ENCODE measurements around the gene KIF6.
"Not testable (repeated sequence)": the region's sequence is repeated elsewhere in the genome, so short reads cannot be mapped to it uniquely, and the experiment has no call there.

KIF6 gene

GRCh38 chr6:39755231-39755630, 30.0 kb upstream of the KIF6 start:
- Histone ChIP-seq H3K36me3 (ENCODE audit: control insufficient read depth, insufficient read depth, low read length) (no peaks in the 10 kb centered on the region), H3K4me3 (ENCODE audit: insufficient read depth, low read depth, low read length, poor library complexity, severe bottlenecking) (no peak overlapping the region), H3K4me1 (ENCODE audit: control insufficient read depth, insufficient read depth, low read length, poor library complexity, severe bottlenecking) (no peaks in the 10 kb centered on the region), H3K27me3 (replicated peaks; ENCODE audit: control insufficient read depth, insufficient read depth, low read length, poor library complexity, severe bottlenecking) (no peaks in the 10 kb centered on the region), H3K27ac (ENCODE audit: insufficient read depth, low read length, poor library complexity, severe bottlenecking) (no peak overlapping the region), H3K9me3 (ENCODE audit: control insufficient read depth, low read length) (no peaks in the 10 kb centered on the region)
- DNase-seq: no peak

GRCh38 chr6:39754514-39755115, 29.4 kb upstream of the KIF6 start:
- DNase-seq: no peak
- Histone ChIP-seq H3K27me3 (replicated peaks; ENCODE audit: control insufficient read depth, insufficient read depth, low read length, poor library complexity, severe bottlenecking) (no peaks in the 10 kb centered on the region), H3K4me3 (ENCODE audit: insufficient read depth, low read depth, low read length, poor library complexity, severe bottlenecking) (no peak overlapping the region), H3K4me1 (ENCODE audit: control insufficient read depth, insufficient read depth, low read length, poor library complexity, severe bottlenecking) (no peaks in the 10 kb centered on the region), H3K36me3 (ENCODE audit: control insufficient read depth, insufficient read depth, low read length) (no peaks in the 10 kb centered on the region), H3K27ac (ENCODE audit: insufficient read depth, low read length, poor library complexity, severe bottlenecking) (no peak overlapping the region), H3K9me3 (ENCODE audit: control insufficient read depth, low read length) (no peaks in the 10 kb centered on the region)

GRCh38 chr6:39753725-39754045, 28.5 kb upstream of the KIF6 start:
- no peak for DNase-seq
- Histone ChIP-seq H3K4me3 (ENCODE audit: insufficient read depth, low read depth, low read length, poor library complexity, severe bottlenecking) (no peak overlapping the region), H3K27me3 (replicated peaks; ENCODE audit: control insufficient read depth, insufficient read depth, low read length, poor library complexity, severe bottlenecking) (no peaks in the 10 kb centered on the region), H3K36me3 (ENCODE audit: control insufficient read depth, insufficient read depth, low read length) (no peaks in the 10 kb centered on the region), H3K4me1 (ENCODE audit: control insufficient read depth, insufficient read depth, low read length, poor library complexity, severe bottlenecking) (no peaks in the 10 kb centered on the region), H3K9me3 (ENCODE audit: control insufficient read depth, low read length) (no peaks in the 10 kb centered on the region), H3K27ac (ENCODE audit: insufficient read depth, low read length, poor library complexity, severe bottlenecking) (no peak overlapping the region)

- H3K4me3 ChIP-seq (ENCODE audit: insufficient read depth, low read depth, low read length, poor library complexity, severe bottlenecking): no peak overlapping the region
- H3K27ac ChIP-seq (ENCODE audit: insufficient read depth, low read length, poor library complexity, severe bottlenecking): no peak overlapping the region
- no peaks in the 10 kb centered on the region for H3K36me3 ChIP-seq (ENCODE audit: control insufficient read depth, insufficient read depth, low read length)
- no peaks in the 10 kb centered on the region for H3K27me3 ChIP-seq (replicated peaks; ENCODE audit: control insufficient read depth, insufficient read depth, low read length, poor library complexity, severe bottlenecking)
- no peak for DNase-seq
- no peaks in the 10 kb centered on the region for H3K9me3 ChIP-seq (ENCODE audit: control insufficient read depth, low read length)
- H3K4me1 ChIP-seq (ENCODE audit: control insufficient read depth, insufficient read depth, low read length, poor library complexity, severe bottlenecking): no peaks in the 10 kb centered on the region
These were observed 27.9 kb upstream of the KIF6 start for GRCh38 chr6:39752835-39753724.

- H3K36me3 ChIP-seq (ENCODE audit: control insufficient read depth, insufficient read depth, low read length): no peaks in the 10 kb centered on the region
- no peak for DNase-seq
- no peaks in the 10 kb centered on the region for H3K4me1 ChIP-seq (ENCODE audit: control insufficient read depth, insufficient read depth, low read length, poor library complexity, severe bottlenecking)
- no peak overlapping the region for H3K27ac ChIP-seq (ENCODE audit: insufficient read depth, low read length, poor library complexity, severe bottlenecking)
- H3K4me3 ChIP-seq (ENCODE audit: insufficient read depth, low read depth, low read length, poor library complexity, severe bottlenecking): no peak overlapping the region
- H3K27me3 ChIP-seq (replicated peaks; ENCODE audit: control insufficient read depth, insufficient read depth, low read length, poor library complexity, severe bottlenecking): no peaks in the 10 kb centered on the region
- no peaks in the 10 kb centered on the region for H3K9me3 ChIP-seq (ENCODE audit: control insufficient read depth, low read length)
These were observed 21.6 kb upstream of the KIF6 start for GRCh38 chr6:39746795-39747194.

GRCh38 chr6:39733704-39734103, 8.5 kb upstream of the KIF6 start:
- H3K9me3 ChIP-seq (ENCODE audit: control insufficient read depth, low read length): no peaks in the 10 kb centered on the region
- no peaks in the 10 kb centered on the region for H3K36me3 ChIP-seq (ENCODE audit: control insufficient read depth, insufficient read depth, low read length)
- H3K4me1 ChIP-seq (ENCODE audit: control insufficient read depth, insufficient read depth, low read length, poor library complexity, severe bottlenecking): no peaks in the 10 kb centered on the region
- H3K27ac ChIP-seq (ENCODE audit: insufficient read depth, low read length, poor library complexity, severe bottlenecking): no peak overlapping the region
- DNase-seq: no peak
- peaks cover 7% of the 10 kb centered on the region for H3K27me3 ChIP-seq (replicated peaks; ENCODE audit: control insufficient read depth, insufficient read depth, low read length, poor library complexity, severe bottlenecking)
- no peak overlapping the region for H3K4me3 ChIP-seq (ENCODE audit: insufficient read depth, low read depth, low read length, poor library complexity, severe bottlenecking)

GRCh38 chr6:39731565-39731964, 6.4 kb upstream of the KIF6 start:
- no peak for DNase-seq
- Histone ChIP-seq H3K4me1 (ENCODE audit: control insufficient read depth, insufficient read depth, low read length, poor library complexity, severe bottlenecking) (no peaks in the 10 kb centered on the region), H3K27ac (ENCODE audit: insufficient read depth, low read length, poor library complexity, severe bottlenecking) (no peak overlapping the region), H3K9me3 (ENCODE audit: control insufficient read depth, low read length) (no peaks in the 10 kb centered on the region), H3K4me3 (ENCODE audit: insufficient read depth, low read depth, low read length, poor library complexity, severe bottlenecking) (no peak overlapping the region), H3K27me3 (replicated peaks; ENCODE audit: control insufficient read depth, insufficient read depth, low read length, poor library complexity, severe bottlenecking) (peaks cover 7% of the 10 kb centered on the region), H3K36me3 (ENCODE audit: control insufficient read depth, insufficient read depth, low read length) (no peaks in the 10 kb centered on the region)

- no peak for DNase-seq
These were observed 4.7 kb upstream of the KIF6 start for GRCh38 chr6:39729945-39730344.

GRCh38 chr6:39725632-39725997, 407 bp upstream of the KIF6 start:
- Histone ChIP-seq H3K4me3 (ENCODE audit: insufficient read depth, low read depth, low read length, poor library complexity, severe bottlenecking) (peak overlapping the region; percentile 56), H3K27ac (ENCODE audit: insufficient read depth, low read length, poor library complexity, severe bottlenecking) (no peak overlapping the region), H3K9me3 (ENCODE audit: control insufficient read depth, low read length) (no peaks in the 10 kb centered on the region), H3K27me3 (replicated peaks; ENCODE audit: control insufficient read depth, insufficient read depth, low read length, poor library complexity, severe bottlenecking) (no peaks in the 10 kb centered on the region), H3K4me1 (ENCODE audit: control insufficient read depth, insufficient read depth, low read length, poor library complexity, severe bottlenecking) (no peaks in the 10 kb centered on the region), H3K36me3 (ENCODE audit: control insufficient read depth, insufficient read depth, low read length) (no peaks in the 10 kb centered on the region)
- no peak for DNase-seq

More at GRCh38 chr6:39729945-39730344, 4.7 kb upstream of the KIF6 start:
- Histone ChIP-seq H3K27ac (ENCODE audit: insufficient read depth, low read length, poor library complexity, severe bottlenecking) (no peak overlapping the region), H3K36me3 (ENCODE audit: control insufficient read depth, insufficient read depth, low read length) (no peaks in the 10 kb centered on the region), H3K4me1 (ENCODE audit: control insufficient read depth, insufficient read depth, low read length, poor library complexity, severe bottlenecking) (no peaks in the 10 kb centered on the region), H3K4me3 (ENCODE audit: insufficient read depth, low read depth, low read length, poor library complexity, severe bottlenecking) (no peak overlapping the region), H3K9me3 (ENCODE audit: control insufficient read depth, low read length) (no peaks in the 10 kb centered on the region), H3K27me3 (replicated peaks; ENCODE audit: control insufficient read depth, insufficient read depth, low read length, poor library complexity, severe bottlenecking) (peaks cover 7% of the 10 kb centered on the region)

GRCh38 chr6:39723350-39723749, 1.9 kb downstream of the KIF6 start:
- not testable (repeated sequence) for H3K27ac ChIP-seq (ENCODE audit: insufficient read depth, low read length, poor library complexity, severe bottlenecking); H3K9me3 ChIP-seq (ENCODE audit: control insufficient read depth, low read length); H3K36me3 ChIP-seq (ENCODE audit: control insufficient read depth, insufficient read depth, low read length); H3K4me1 ChIP-seq (ENCODE audit: control insufficient read depth, insufficient read depth, low read length, poor library complexity, severe bottlenecking); H3K4me3 ChIP-seq (ENCODE audit: insufficient read depth, low read depth, low read length, poor library complexity, severe bottlenecking); H3K27me3 ChIP-seq (replicated peaks; ENCODE audit: control insufficient read depth, insufficient read depth, low read length, poor library complexity, severe bottlenecking); DNase-seq

Measured in effector memory CD4-positive, alpha-beta T cell (primary cell).